Endothelial cell of umbilical vein (primary cell): ENCODE results near the gene CIITA.

ENCODE experiments used
- FOS ChIP-seq: IDR thresholded peaks from 2 replicates; pipeline ENCODE4 v1.6.1; 2011; ENCODE audit warnings: mild to moderate bottlenecking, low read length, moderate library complexity, borderline replicate concordance; ENCODE audit not compliant: insufficient read depth
- POLR2AphosphoS5 ChIP-seq: IDR thresholded peaks from 2 replicates; pipeline ENCODE4 v1.6.1; 2012; ENCODE audit warnings: low read depth, mild to moderate bottlenecking, control low read depth, low read length, moderate library complexity; ENCODE audit not compliant: insufficient read depth

- TF ChIP-seq FOS (no peak), POLR2AphosphoS5 (no peak)
These were observed 87.3 kb downstream of the CIITA start for GRCh38 chr16:10964039-10964890.
